HG03565 (cell line): ENCODE data around the gene DAB2.

ENCODE experiments used
- ATAC-seq: cut with Tn5 transposase; IDR thresholded peaks from one replicate; pipeline ENCODE4 v1.9.1; 2021; ENCODE audit warnings: mild to moderate bottlenecking, moderate library complexity; ENCODE audit not compliant: unreplicated experiment

Gene DAB2

GRCh38 chr5:39424736-39425637 is at the start of gene DAB2:
DAB2 (minus strand) TSS chr5:39424980; CDS start chr5:39394320, 30,660 bp downstream.
- no peak for ATAC-seq

- no peak for ATAC-seq
These were observed 48.5 kb upstream of the DAB2 start for GRCh38 chr5:39473156-39473775.

GRCh38 chr5:39471836-39472508 is 47.2 kb upstream of the DAB2 start:
- ATAC-seq, result no peak

GRCh38 chr5:39470811-39471210 is 46.0 kb upstream of the DAB2 start:
- no peak for ATAC-seq

GRCh38 chr5:39469777-39470415 is 45.1 kb upstream of the DAB2 start:
- ATAC-seq, result no peak

GRCh38 chr5:39469176-39469575 is 44.4 kb upstream of the DAB2 start:
- no peak for ATAC-seq

GRCh38 chr5:39466846-39467245 is 42.1 kb upstream of the DAB2 start:
- no peak for ATAC-seq

GRCh38 chr5:39465843-39466242 is 41.1 kb upstream of the DAB2 start:
- no peak for ATAC-seq

- no peak for ATAC-seq
These were observed 40.3 kb upstream of the DAB2 start for GRCh38 chr5:39465097-39465496.

- ATAC-seq, result no peak
These were observed 39.3 kb upstream of the DAB2 start for GRCh38 chr5:39464088-39464487.

- ATAC-seq, result no peak
These were observed 37.4 kb upstream of the DAB2 start for GRCh38 chr5:39462211-39462610.

- ATAC-seq, result peak; percentile 83
These were observed 36.4 kb upstream of the DAB2 start for GRCh38 chr5:39461007-39461682.

- no peak for ATAC-seq
These were observed 35.1 kb upstream of the DAB2 start for GRCh38 chr5:39459907-39460306.

- no peak for ATAC-seq
These were observed 34.3 kb upstream of the DAB2 start for GRCh38 chr5:39459071-39459470.

GRCh38 chr5:39455645-39456044 is 30.9 kb upstream of the DAB2 start:
- ATAC-seq, result no peak

- ATAC-seq, result no peak
These were observed 28.8 kb upstream of the DAB2 start for GRCh38 chr5:39453606-39454005.

GRCh38 chr5:39452846-39453245 is 28.1 kb upstream of the DAB2 start:
- no peak for ATAC-seq

- no peak for ATAC-seq
These were observed 26.6 kb upstream of the DAB2 start for GRCh38 chr5:39451276-39451941.

GRCh38 chr5:39450487-39450886 is 25.7 kb upstream of the DAB2 start:
- ATAC-seq, result no peak

GRCh38 chr5:39449591-39449990 is 24.8 kb upstream of the DAB2 start:
- ATAC-seq, result no peak
